Hematopoietic multipotent progenitor cell treated with erythropoietin and hydrocortisone succinate and interleukin-3 and kit ligand, for 4 days (in vitro differentiated cells): ENCODE measurements around the gene PTS.
A peak's percentile ranks its signal among the peaks of the same experiment; 100 is the strongest.

Source experiments
- DNase-seq: peaks from one replicate; pipeline ENCODE4 v3.0.0-alpha.2; 2015

The PTS gene

DNA sequence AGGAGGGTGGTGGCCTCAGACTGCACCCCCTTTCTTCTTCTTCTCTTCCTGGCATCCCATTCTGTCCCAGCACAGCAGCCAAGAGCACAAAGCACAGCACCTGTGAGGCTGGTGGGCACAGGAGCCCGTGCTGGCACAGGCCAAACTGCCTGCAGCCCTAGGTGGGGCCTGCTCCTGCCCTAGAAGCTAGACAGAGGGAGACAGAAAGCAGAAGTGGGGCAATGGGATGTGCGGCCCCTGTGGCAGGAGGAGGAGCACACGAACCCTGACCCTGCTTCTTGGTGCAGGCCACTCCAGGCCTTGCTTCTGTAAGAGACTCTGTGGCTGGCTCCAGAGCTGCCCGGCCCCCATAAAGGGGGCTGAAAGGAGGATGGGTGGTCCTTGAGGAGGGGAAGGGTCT lies 3.9 kb upstream of the PTS start:
- DNase-seq, result peak; percentile 26

DNA sequence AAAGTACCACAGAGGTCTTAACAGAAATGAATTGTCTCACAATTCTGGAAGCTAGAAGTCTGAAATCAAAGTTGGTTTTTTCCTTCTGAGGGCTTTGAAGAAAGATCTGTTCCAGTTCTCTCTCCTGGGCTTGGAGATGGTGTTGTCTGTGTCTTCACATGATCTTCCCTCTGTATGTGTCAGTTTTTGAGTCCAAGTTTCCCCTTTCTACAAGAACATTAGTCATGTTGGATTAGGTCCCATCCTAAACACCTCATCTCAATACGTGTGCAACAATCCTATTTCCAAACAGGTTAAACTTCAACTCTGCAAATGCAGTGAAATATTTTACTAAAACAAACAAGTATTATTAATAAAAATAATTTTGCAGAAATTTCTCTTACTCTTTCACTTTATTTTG lies 3.1 kb upstream of the PTS start:
- DNase-seq, result no peak

DNA sequence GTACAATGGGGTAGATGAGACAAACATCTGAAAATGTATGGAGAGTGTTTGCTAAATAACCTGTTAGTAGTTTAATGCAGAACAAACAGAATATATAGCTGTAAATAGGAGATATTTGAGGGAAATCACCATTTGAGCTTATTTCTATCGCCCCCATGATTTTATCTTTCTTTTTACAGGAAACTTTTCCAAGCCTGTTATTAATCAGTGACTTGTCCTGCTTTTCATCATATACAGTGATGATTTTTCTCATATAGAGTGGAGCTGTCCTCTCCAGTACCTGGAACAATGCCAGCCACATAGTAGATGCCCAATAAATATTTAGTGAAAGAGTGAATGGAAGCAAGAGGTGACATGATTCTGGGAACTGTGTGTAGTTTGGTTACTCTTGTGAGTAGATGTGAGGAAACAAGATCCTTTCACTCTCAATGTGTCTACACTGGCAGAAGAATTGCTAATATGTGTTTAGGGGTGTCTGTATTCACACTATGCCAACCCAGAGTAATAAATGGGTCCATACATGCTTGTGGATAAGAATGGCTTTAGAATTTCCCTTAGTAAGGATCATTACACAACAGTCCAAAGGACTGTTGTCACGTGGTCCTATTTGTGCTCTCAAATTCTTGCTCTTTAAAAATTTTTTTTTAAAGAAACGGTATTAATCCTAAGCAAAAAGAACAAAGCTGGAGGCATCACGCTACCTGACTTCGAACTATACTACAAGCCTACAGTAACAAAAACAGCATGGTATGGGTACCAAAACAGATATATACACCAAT lies 2.3 kb upstream of the PTS start:
- no peak for DNase-seq

DNA sequence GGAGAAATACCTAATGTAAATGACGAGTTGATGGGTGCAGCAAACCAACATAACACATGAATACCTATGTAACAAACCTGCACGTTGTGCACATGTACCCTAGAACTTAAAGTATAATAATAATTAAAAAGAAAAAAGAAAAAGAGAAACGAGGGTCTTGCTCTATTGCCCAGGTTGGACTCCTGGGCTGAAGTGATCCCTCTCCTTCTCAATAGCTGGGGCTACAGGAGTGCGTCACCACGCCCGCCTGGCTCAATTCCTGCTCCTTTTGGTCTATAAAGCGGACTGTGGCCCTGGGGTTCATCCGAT lies 521 bp upstream of the PTS start:
- DNase-seq, result no peak

DNA sequence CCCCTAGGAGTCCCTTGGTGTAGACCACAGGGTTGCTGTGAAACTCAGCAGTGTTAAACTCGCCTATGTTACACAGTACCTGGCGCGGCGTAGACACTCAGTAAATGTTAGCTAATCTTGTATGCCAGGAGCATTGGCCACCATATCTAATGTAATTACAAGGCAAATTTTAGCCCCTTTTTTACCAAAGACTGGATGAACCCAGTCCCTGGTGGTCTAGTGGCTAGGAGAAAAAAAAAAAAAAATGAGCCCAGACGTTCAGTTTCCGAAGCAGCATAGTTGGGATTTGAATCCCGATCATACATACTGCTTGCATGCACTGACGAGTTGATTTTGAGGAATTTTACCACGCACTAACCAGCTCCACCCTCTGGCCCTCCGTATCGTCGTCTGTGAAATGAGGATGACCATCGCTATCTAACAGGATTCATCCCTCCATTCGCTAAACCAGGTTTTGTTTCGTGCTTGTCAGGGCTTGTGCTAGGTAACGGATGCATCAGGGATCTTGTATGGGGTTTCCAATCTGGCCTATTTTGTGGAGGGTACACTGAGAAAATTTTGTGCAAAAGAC lies 688 bp downstream of the PTS start:
- peak; percentile 30 for DNase-seq

DNA sequence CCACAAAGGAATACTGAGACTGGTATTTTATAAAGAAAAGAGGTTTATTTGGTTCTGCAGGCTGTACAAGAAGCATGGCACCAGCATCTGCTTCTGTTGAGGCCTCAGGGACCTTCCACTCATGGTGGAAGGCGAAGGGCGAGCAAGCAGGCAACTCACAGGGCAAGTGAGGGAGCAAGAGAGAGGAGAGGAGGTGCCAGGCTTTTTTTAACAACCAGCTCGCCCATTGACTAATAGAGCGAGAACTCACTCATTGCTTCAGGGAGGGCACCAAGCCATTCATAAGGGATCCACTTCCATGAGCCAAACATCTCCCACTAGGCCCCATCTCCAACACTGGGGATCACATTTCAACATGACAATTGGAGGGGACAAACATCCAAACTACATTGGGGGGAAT lies 1.2 kb downstream of the PTS start:
- DNase-seq, result no peak

DNA sequence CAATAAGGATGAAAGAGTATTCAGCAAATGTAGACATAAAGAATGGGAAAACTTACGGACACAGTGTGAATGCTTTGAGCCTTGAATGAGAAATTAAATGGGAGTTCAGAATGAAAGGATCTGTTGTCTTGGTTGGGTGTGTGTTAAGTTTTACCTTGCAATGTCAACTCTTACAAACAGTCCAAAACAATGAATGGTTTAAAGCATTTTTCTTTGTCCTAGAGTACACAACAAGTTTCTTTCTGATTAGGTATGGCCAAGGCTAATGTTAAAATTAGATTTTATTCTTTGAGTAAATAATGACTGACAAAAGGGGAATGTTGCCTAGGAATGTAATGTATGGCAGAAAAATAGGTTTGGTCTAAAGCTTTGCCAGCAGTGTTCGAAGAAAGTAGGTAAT lies 2.5 kb downstream of the PTS start:
- no peak for DNase-seq

DNA sequence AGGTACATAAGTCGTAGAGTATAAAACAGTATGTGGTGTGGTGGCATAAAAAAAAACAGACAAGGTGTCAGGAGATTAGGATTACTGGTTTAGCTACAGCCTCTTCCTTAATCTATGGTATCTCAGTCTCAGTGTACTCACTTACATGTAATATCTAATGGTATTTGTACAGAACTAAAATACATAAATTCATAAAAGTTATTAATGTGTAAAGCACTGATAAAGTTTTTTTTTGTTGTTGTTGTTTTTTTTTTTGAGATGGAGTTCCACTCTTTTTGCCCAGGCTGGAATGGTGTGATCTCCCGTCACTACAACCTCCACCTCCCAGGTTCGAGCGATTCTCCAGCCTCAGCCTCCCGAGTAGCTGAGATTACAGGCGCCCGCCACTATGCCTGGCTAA lies 2.9 kb downstream of the PTS start:
- no peak for DNase-seq

DNA sequence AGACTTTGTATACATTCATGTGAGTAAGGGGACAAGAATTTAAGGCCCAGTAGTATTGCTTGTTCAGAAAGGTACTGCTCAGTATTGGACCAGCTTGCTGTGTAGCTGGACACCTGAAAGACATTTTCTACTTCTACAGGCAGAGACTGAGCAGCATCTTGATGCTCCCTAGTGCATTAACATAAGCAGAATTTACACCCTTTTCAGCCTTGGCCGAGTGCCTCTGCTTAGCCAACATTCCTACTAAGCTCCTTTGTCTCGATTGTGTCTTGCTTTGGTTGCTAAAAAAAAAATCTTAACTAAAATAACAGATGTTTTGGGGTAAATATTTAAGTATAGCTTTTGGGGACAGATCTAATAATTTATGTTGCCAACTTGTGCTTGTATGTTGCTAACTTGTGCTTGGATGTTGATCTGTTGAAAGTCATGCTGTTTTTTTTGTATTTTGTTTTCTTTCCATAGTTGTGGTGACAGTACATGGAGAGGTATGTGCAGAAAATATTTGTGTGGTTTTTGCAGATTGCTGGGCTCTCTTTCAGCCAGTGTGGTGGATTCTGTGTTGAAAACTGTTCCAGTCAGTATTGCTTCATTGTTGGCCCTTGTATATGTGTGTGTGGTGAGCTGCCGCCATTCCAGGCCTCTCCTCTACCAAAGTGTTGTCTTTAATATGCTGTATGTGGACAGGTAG lies 3.7 kb downstream of the PTS start:
- no peak for DNase-seq

DNA sequence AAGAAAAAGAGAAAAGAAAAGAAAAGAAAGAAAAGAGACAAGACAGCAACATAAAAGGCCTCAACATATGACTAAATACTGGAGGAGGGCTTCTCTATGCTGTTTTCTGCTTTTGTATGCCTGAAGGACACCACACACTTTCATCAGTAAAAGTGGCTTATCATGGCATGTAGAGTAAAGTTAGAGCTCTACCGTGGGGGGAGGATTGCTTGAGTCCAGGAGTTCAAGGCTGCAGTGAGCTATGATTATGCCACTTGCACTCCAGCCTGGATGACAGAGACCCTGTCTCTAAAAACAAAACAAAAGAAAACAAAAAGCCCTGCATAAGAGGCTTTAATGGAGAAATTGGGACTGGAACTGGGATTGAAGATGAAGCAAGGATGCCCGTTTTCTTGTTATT lies 5.7 kb downstream of the PTS start:
- no peak for DNase-seq

DNA sequence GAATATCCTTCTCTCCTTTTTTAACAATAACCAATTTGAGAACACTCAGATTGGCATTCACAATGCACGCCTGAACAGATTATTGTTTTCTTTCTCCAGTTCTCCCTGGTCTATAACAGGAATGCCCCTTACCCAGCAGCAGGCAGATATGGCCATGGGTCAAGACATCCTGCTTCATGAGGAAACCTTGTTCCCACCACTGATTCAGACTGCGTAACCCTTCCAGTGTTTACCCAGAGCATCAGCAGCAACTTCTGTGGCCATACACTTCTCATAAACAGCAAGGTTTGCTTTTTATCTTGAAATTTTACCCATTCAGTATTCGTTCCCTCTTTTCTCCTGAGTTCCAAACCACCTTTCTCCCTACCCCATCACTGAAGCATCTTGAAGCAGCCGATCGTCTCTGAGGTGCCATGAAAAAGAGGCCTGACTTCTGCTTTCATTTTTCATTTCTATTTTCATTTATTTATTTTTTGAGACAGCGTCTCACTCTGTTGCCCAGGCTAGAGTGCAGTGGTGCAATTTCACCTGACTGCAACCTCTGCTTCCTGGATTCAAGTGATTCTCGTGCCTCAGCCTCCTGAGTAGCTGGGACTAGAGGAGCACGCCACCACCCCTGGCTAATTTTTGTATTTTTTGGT lies 9.6 kb downstream of the PTS start:
- no peak for DNase-seq

DNA sequence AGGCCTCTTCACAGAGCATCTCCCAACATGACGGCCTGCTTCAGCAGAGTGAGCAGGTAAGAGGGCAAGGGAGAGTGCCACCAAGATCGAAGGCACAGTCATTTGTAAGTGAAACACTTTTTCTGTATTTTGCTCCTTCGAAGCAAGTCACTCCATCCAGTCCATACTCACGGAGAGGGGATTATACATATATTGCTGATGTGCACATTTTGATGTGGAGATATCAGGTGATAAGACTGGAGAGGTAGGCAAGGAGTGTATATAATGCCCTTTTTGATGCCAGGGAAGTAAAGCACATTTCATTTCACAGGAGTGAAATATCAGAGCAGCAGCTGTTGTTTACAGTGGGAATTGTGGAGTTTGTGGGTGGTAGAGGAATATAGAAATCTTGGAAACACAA lies 11.2 kb downstream of the PTS start:
- no peak for DNase-seq

DNA sequence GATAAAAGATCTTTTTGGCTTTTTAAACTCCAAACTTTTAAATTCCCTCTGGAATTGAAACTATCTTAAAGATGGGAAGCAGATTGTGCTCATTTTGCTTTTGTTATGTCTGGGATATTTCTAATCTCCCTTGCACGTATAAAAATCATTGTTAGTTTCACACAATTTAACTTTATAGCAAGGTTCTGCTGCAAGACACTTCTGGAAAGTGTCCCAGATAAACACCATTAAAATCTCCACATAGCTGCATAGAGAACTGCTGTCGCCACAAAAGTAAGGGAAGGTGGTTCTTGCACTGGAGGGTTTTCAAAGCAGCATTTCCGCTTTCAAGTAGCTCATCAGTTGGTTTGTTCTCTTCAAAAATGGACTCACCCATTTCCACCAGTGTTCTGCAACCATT lies 11.8 kb downstream of the PTS start:
- DNase-seq, result no peak

DNA sequence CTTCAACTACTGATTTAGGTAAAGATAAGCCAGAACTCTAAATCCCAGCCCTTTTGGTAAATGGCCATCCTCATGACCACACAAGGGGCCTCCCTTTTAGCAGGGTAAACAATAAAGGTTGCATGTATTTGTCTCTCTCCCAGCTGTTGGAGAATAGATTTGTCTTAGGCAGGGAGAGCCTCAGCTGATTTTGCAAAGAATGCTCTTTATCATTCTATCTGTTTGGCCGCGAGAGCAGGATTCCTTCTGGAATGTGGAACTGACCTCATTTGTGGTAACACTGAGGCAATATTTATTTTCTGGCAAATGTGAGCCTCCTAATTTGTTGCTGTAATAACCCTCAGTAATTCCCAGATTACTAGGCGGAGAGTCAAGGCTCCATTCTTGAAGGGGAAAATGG lies 15.3 kb downstream of the PTS start:
- DNase-seq, result no peak

DNA sequence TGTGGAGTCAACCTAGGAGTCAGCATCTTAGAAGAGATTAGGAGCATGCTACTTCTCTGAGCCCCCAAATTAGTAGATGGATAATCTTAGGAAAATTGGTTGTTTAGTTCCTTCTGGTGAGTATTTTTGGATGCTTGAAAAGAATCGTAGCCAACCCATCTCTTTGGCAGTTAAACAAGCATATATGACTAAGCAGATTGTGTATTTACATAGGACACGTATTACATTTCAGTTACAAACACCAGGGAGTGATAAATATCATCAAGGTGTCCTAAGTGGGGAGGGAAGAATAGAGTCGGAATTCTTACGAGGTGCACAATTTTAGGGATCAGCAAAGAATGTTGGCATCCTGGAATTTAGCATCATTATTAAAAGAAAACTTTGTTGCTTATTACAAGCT lies 21.0 kb downstream of the PTS start:
- no peak for DNase-seq

DNA sequence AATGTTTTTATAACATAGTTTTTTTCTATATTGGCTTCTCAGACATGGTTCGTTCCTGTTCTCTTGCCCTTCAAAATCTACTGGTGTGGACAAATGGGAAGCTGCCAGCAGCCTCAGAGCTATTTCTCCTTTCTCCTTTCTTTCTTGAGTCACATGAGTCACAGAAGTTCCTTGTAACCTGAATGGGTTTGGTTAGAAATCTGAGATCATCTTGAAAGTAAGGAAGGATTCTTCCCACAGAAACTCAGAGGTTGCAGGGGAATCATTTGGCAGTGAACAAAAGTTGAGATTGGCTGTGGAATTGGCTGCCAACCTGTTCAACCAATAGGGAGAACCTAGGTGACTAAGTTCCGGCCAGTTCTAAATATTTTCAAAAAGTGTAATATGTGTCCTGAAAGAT lies 22.0 kb downstream of the PTS start:
- no peak for DNase-seq

DNA sequence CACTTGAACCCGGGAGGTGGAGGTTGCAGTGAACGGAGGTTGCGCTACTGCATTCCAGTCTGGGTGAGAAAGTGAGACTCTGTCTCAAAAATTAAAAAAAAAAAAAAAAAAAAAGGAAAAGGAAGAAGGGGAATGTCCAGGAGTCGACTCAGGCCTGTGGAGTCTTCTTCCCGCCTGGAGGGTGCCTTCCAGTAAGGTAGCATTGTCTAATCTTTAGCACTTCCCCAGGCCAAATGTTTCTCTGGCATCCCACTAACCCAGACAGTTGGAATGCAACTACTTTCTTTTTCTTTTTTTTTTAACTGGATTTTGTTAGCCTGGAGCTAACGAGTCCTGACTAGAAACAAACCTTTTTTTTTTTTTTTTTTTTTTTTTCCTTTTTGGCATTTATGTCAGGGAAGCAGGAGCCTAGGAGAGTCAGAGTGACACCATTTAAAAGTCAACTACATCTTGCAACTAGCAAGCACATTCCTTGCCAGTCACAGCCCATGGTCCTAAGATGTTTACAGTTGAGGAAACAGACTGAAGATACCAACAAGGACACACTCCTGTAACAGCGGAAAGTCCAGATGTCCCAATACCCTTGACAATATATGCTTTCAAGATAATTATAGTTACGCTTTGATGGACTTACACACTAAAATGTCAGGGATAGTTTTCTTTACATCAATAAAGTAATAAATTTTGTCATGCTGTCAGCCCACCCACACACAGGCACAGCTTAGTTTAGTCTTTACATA lies 23.8 kb downstream of the PTS start:
- DNase-seq, result no peak

DNA sequence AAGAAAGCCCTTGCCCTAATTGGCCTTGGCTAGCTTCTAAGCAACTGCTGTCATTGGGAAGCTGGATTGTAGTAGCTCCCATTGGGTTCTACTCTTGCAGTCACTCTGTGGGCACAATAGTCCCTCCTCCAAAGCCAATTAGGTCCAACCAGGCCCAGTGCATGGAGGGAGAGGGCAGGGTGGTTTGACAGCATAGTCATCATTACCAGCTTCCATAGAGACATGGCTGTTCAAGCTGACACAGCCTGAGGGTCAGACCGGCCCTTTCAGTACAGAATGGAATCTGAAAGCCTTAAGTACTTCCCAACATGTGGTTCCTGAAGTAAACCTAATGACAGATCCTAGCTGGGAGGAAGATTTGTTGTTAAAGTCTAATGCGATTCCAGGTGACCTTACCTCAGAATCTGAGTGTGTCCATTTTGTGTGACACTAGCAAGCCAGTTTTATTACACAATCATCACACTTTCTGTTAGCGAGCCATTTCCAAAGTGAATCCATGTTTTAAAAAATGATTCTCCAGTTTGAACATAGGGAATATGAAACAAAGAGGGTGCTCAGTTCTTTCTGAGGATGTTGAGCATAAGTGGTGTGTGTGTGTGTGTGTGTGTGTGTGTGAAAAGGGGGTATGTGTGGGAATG lies 27.5 kb downstream of the PTS start:
- DNase-seq, result no peak

DNA sequence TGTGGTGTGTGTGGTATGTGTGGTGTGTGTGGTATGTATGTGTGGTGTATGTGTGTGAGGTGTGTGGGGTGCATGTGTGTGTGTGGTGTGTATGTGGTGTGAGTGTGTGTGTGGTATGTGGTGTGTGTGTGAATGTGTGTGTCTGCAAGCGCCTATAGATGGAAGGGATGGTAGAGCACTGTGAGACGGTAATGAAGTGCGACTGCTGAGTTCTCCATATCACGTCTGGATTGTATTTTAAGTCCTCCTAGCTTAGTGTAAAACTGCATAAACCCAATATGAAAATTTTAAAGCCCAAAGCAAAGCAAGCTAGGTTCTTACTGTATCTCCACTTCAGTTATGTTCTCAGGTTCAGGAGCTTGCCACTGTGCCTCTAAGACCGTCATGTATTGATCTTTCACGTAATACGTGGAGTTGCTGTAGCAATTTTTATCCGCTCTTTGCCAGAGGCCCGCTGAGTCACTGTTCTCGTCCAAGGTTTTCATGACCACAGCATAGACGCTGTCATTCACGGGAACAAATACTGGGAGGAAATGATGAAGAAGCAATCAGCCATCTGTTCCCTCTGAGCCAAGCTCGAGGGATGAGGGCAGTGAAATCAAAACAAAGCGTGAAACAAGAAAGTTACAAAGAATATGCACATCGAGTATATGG lies 29.0 kb downstream of the PTS start:
- DNase-seq, result peak; percentile 31

DNA sequence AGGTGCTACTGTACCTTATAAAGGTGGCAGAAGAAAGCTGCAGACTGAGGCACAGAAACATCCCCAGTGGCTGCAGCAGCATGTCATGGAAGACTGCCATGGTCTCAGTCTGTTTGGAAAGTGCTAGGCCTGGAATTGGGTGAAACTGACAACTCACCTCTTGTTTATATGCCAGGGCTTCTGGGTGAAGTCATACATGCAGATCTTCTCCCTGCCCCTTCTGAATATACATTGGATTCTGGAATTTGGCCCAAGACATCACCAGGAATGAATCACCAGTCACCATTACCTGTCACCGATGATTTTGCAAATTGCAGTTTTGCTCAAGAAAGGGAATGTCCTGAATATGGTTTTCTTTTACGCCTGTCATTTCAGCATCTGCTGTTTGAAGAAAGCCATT lies 34.3 kb downstream of the PTS start, which contains the start of gene PLET1:
Gene PLET1 (minus strand): TSS at position 371 of the 400 bp plus-strand sequence. CDS start 271 bp downstream, at position 100.
- DNase-seq, result no peak

DNA sequence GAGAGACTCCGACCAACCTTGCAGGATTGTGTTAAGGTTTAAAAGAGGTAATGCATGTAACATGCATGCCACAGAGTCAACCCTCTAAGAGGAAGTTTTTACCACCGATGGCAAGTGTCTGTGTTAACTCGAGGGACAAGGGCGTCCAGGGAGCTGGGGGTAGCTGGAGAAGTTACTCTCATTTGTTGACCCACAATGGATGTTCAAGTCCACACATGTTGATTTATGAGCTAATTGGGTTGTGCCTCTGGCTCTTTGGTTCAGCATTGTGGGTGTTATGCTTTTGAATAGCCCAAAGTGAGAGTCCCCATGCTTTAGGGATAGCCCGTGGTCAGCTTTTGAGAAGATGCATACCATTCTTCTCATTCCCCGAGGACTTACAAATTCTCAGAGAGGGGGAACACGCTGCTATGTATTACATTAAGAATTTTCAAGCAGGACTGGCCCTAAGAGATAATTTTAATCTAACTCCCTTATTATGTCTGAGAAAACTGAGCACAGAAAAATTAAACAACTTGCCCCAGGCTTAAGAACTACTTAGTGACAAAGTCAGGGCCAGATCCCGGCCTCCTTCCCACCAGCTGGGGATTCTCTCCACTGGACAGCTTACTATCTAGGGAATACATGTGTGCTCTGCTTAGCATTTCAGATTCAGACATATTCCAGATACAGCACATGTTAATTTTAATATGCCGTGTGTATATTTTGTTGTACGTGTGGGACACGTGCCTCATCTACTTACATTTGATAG lies 39.6 kb downstream of the PTS start:
- DNase-seq, result no peak

DNA sequence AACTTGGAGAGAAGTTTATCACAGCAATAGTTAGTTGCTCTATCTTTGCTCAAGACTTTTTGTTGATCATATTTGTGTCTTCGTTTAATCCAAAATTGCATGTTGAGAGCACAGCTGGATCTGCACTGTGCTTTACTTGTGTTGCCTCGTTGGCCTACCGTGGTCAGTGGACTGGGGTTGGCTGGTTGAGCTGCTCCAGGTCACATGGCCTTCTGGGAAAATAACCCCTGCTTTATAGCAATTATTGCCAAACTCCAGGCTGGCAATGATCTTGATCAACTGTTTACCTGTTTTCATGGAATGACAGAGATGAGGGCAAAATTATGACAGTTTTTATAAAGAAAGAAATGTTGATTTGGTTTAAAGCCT lies 40.2 kb downstream of the PTS start:
- no peak for DNase-seq
